22Rv1 (cell line): ENCODE results near the gene WWOX.

Experiments
- H3K27ac ChIP-seq: fragments of 450-650 bp; 2 replicates; pipeline ENCODE4 v1.5.1; 2017
- ZFX ChIP-seq: fragments of 450-650 bp; IDR thresholded peaks from 2 replicates; pipeline ENCODE4 v1.6.1; 2017; ENCODE audit warnings: antibody characterized with exemption, borderline replicate concordance
- TF ChIP-seq, protein P1 (sequence below): fragments of 450-650 bp; IDR thresholded peaks from 2 replicates; pipeline ENCODE4 v1.5.1; 2017; ENCODE audit warnings: mild to moderate bottlenecking

WWOX gene

DNA sequence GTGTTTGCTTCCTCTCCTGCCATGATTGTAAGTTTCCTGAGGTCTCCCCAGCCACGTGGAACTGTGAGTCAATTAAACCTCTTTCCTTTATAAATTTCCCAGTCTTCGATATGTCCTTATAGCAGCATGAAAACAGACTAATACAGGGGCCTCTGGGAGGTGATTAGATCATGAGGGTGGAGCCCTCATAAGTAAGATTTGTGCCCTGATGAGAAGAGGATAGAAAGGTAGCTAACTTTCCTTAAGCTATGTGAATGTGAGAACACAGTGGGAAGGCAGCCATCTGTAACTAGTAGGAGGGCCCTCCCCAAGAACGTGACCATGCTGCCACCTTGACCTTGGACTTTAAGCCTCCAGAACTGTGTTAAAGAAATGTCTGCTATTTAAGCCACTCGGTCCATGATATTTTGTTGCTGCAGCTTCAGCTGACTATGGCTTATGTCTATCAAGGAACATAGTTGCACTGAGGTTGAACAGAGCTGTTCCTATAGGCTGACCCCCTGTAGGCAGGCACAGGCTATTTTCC is 30.7 kb downstream of the WWOX start:
- H3K27ac ChIP-seq: no peak overlapping the region
- TF ChIP-seq ZFX: no peak
- TF ChIP-seq, protein P1, sequence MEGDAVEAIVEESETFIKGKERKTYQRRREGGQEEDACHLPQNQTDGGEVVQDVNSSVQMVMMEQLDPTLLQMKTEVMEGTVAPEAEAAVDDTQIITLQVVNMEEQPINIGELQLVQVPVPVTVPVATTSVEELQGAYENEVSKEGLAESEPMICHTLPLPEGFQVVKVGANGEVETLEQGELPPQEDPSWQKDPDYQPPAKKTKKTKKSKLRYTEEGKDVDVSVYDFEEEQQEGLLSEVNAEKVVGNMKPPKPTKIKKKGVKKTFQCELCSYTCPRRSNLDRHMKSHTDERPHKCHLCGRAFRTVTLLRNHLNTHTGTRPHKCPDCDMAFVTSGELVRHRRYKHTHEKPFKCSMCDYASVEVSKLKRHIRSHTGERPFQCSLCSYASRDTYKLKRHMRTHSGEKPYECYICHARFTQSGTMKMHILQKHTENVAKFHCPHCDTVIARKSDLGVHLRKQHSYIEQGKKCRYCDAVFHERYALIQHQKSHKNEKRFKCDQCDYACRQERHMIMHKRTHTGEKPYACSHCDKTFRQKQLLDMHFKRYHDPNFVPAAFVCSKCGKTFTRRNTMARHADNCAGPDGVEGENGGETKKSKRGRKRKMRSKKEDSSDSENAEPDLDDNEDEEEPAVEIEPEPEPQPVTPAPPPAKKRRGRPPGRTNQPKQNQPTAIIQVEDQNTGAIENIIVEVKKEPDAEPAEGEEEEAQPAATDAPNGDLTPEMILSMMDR: no peak

DNA sequence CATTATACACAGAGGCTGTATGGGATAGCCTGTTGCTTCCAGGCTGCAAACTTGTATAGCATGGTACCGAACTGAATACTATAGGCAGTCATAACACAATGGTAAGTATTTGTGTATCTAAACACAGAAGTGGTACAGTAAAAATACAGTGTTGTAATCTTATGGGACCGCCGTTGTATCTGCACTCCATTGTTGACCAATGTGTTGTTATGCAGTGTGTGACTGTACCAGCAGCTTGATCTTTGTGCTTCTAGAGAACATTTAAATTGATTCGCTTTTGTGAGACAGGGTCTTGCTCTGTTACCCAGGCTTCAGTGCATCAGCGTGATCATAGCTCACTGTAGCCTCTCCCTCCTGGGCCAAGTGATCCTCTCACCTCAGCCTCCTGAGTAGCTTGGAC is 31.5 kb downstream of the WWOX start:
- TF ChIP-seq, protein P1: no peak
- TF ChIP-seq ZFX: no peak
- no peak overlapping the region for H3K27ac ChIP-seq

DNA sequence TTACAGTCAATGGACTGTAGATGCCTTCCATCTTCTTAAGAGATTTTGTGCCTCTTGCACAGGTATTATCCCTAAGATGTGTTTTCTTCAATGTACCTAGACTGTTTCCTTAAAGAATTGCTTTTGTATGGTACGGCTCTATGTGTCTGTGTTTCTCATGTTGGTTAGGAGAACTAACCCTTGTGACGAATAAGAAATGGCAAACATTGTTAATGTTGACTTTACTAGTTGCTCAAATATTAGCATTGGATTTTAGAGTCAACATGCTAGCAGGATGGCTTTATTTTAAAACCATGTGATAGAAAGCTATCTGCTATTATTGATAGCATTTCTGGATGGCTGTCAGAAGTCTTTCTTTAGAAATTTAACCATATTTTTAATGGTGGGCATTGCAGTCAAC is 34.5 kb downstream of the WWOX start:
- TF ChIP-seq ZFX: no peak
- TF ChIP-seq, protein P1: no peak
- H3K27ac ChIP-seq: peak overlapping the region; percentile 90

DNA sequence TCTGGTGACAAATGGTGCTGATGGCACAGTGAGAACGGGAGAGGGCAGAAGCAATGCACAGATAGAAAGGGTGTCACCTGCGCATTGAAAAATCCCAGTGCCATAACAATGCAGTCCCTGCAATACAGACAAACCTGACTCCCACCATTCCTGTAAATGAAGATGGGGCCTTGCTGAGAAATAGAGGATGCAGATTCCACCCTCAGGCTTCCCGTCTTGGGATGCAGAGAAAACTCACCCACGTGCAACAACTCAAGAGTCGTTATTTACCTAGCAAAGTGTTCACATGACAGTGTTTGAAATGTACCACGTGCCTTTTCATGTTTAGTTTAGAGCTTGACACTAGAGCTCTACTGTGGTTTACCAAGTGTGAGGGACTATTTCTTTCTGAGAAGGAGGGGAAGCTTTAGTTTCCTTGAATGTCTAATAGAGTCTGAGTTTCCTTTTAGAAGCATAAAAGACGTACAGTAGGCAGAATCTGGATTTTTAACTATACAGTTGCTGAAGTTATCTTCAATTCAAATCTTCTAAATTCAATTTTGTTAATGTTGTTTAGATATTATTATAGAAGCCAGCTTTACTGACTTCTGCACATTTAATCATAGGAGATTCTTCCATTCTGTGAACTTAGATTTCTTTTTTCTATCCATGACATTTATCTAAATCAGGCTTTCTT is 35.6 kb downstream of the WWOX start:
- no peak for TF ChIP-seq ZFX
- TF ChIP-seq, protein P1: no peak

DNA sequence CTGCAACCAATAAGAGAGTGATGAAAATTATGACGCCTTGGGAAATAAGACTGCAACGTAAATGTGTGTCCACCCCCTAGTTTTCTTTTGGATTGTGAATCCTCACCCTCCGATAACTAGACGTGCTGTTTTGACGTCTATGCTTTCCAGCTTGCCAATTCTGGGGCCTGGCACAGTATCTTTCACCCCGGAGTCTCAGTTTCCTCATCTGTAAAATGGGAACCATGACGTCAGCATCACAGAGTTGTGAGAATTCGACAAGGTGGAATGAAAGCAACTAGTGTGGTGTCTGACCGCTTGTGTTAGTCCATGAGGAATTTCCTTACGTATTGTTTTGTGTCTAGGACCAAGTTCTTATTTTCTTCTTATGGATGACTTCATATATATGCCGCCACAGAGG is 37.7 kb downstream of the WWOX start:
- TF ChIP-seq, protein P1: no peak
- TF ChIP-seq ZFX: no peak
- H3K27ac ChIP-seq: no peak overlapping the region

More for the DNA sequence above, 35.6 kb downstream of the WWOX start:
- H3K27ac ChIP-seq: peak overlapping the region; percentile 90

DNA sequence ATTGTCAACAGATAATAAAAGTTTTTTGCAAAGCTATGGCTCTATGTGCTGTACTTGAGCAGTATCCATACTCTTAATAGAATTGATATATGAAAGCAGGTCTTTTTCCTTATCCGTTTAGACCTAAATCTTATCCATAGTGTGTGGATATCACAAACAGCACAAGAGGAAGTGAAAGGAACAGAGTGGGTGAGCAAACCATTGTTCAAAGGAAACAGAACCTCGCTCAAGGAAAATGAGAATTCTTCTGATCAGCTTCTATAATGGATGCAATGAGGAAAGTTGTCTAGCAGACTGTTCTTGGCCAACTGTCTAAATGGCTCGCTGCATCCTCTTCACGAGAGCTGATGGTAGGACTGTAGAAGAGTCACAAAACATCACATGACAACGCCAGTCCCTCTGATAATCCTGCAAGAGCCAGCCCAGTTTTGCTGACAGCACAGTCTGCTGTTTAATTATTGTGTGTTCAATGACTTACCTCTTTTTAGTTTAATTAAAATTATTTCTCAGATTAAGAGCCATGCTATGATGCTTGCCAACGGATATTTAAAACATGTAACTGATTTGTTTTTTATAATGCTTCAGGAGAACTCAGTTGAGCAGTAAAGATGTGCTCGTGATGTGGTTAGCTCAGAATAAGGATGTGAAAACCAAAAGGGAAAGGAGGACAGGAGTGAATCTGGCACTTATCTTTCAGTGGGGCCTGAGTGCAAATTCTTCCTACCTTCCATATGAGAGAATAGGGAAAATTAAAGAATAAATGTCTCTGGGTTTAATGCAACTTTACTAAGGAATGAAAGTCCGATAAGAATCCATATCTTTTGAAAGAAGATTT is 38.5 kb downstream of the WWOX start:
- TF ChIP-seq, protein P1: no peak
- no peak for TF ChIP-seq ZFX
- H3K27ac ChIP-seq: no peak overlapping the region
